ENCODE results near the gene SPRR5.

The SPRR5 gene

DNA sequence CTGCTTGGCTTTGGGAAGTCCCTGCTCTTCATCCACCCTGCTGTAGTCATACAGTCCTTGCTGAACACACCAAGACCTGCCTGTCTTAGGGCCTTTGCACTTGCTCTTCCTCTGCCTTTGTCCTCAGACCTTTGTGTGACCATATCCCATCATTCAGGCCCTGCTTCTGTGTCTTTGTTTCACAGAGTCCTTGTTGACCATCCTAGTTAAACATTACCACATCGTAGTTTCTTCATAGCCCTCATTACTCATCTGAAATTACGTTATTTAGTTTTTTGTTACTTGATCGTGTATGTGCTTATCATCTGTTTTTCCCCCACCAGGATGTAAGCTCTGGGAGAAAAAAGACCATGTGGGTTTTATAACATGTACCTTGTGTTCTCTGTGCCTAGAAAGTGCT is 18.3 kb upstream of the SPRR5 start:
- Mint-ChIP-seq H3K27ac (no peak overlapping the region), H3K4me1 (no peaks in the 10 kb centered on the region), H3K9me3 (peaks cover 3% of the 10 kb centered on the region), H3K4me3 (no peak overlapping the region), H3K36me3 (no peaks in the 10 kb centered on the region)
- ATAC-seq (no peak), DNase-seq (ENCODE audit: low spot score in 2 of 2) (no peak)

DNA sequence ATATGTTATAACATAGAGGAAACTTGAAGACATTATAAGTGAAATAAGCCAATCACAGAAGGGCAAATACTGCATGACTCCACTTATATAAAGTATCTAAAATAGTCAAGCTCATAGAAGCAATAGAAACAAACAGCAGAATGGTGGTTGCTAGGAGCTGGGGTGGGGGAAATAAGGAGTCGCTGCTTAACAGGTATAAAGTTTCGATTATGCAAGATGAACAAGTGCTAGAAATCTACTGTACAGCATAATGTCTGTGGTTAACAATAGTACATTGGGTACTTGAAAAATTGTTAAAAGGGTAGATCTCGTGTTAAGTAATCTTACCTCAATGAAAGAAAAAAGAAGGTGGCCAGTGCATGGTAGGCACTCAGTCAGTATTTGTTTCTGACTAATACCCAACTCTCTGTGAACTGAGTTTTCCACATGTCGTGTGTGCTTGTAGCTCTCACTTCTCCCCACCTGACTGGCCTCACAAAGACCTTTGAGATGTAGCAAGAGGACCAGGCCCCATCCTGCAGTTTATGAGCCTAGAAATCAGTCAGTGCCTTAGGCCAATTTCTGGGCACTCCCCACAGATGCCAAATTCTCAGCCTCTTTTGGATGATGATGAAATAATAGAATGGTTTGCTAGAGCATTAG is 14.7 kb upstream of the SPRR5 start:
- DNase-seq (ENCODE audit: low spot score in 2 of 2) = no peak
- Mint-ChIP-seq H3K4me1 (no peaks in the 10 kb centered on the region), H3K36me3 (no peaks in the 10 kb centered on the region), H3K9me3 (peaks cover 3% of the 10 kb centered on the region), H3K27ac (no peak overlapping the region), H3K4me3 (no peak overlapping the region)
- ATAC-seq = no peak

- no peak overlapping the region for H3K27ac Mint-ChIP-seq
- no peak for ATAC-seq
- no peaks in the 10 kb centered on the region for H3K4me1 Mint-ChIP-seq
- peaks cover 3% of the 10 kb centered on the region for H3K9me3 Mint-ChIP-seq
- no peaks in the 10 kb centered on the region for H3K36me3 Mint-ChIP-seq
- H3K4me3 Mint-ChIP-seq = no peak overlapping the region
- DNase-seq (ENCODE audit: low spot score in 2 of 2) = no peak
Observed at GRCh38 chr1:152933196-152933595, 13.8 kb upstream of the SPRR5 start.

DNA sequence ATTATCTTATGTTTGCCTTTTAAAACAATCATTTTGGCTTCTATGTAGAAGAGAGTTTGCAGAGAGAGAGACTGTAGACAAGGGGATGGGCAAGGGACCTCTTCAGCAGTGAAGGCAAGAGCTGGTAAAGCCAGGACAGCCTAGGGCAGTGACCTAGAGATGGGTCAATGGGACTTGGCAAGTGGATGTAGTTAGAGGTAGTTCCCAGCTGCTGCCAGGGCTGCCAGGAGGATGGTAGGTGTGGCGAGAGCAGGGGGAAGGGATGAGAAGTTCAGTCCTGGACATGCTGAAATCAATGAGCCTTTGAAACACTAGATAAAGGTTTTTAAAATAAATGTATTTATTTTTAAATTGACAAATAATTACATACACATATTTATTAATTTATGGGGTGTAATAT is 6.4 kb upstream of the SPRR5 start:
- Mint-ChIP-seq H3K36me3 (no peaks in the 10 kb centered on the region), H3K4me1 (no peaks in the 10 kb centered on the region), H3K27ac (no peak overlapping the region), H3K4me3 (no peak overlapping the region), H3K9me3 (no peaks in the 10 kb centered on the region)
- ATAC-seq = no peak
- DNase-seq (ENCODE audit: low spot score in 2 of 2) = no peak

GRCh38 chr1:152941037-152941711 is 5.8 kb upstream of the SPRR5 start:
- Mint-ChIP-seq H3K4me3 (no peak overlapping the region), H3K36me3 (no peaks in the 10 kb centered on the region), H3K27ac (no peak overlapping the region), H3K4me1 (no peaks in the 10 kb centered on the region), H3K9me3 (no peaks in the 10 kb centered on the region)
- no peak for ATAC-seq
- no peak for DNase-seq (ENCODE audit: low spot score in 2 of 2)

GRCh38 chr1:152942161-152942560 is 4.8 kb upstream of the SPRR5 start:
- ATAC-seq (no peak), DNase-seq (ENCODE audit: low spot score in 2 of 2) (no peak)
- H3K36me3 Mint-ChIP-seq = no peaks in the 10 kb centered on the region

GRCh38 chr1:152946248-152946647 is 758 bp upstream of the SPRR5 start:
- Mint-ChIP-seq H3K9me3 (no peaks in the 10 kb centered on the region), H3K27ac (no peak overlapping the region), H3K4me1 (no peaks in the 10 kb centered on the region), H3K36me3 (no peaks in the 10 kb centered on the region), H3K4me3 (no peak overlapping the region)
- DNase-seq (ENCODE audit: low spot score in 2 of 2) (no peak), ATAC-seq (no peak)

More at GRCh38 chr1:152942161-152942560, 4.8 kb upstream of the SPRR5 start:
- Mint-ChIP-seq H3K27ac (no peak overlapping the region), H3K4me3 (no peak overlapping the region), H3K4me1 (no peaks in the 10 kb centered on the region), H3K9me3 (no peaks in the 10 kb centered on the region)

DNA sequence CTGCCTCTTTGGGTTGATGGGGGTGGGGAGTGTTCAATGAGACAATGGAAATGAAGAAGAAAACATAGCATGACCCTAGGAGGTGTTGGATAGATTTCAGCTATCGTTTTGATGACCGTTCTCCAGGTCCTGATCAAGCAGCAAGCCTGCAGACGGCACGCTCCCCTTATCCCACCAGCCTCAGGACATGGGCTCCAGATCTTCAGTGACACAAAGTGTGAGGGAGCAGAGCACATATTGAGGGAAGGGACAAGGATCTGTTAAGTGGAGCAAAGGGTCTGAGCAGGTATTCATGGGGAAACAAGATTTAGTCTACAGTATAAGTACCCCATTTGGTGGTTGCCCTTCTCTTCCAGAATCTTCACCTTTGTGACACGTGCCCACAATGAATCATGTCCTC is 4.7 kb downstream of the SPRR5 start:
- H3K27ac Mint-ChIP-seq = no peak overlapping the region
- no peaks in the 10 kb centered on the region for H3K9me3 Mint-ChIP-seq
- H3K4me1 Mint-ChIP-seq = no peaks in the 10 kb centered on the region
- no peak overlapping the region for H3K4me3 Mint-ChIP-seq
- H3K36me3 Mint-ChIP-seq = no peaks in the 10 kb centered on the region
- DNase-seq (ENCODE audit: low spot score in 2 of 2) = peak in 1 of 2 donors; percentile 23
- ATAC-seq = no peak

DNA sequence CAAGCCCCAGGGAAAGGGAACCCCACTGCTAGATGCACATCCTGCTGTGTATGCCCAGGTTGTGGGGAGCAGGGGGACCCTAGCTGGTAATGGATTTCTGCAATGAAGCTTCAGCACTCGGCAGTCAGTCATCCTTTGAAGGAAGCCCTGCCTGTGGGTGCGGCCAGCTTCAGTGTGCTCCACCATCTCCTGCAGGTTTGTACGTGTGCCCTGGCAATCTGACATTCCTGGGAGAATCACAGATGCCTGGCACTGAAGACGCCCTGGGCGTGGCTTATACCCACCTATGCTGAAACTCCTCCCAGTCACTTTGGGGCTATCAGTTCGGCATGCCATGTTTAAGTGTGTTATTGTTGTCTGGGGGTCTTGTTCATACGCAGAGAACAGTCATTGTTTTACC is 6.8 kb downstream of the SPRR5 start:
- Mint-ChIP-seq H3K36me3 (no peaks in the 10 kb centered on the region), H3K9me3 (no peaks in the 10 kb centered on the region)
- no peak for ATAC-seq

GRCh38 chr1:152954436-152954835 is 7.4 kb downstream of the SPRR5 start:
- DNase-seq (ENCODE audit: low spot score in 2 of 2) (peak in 1 of 2 donors; percentile 22), ATAC-seq (no peak)
- Mint-ChIP-seq H3K36me3 (no peaks in the 10 kb centered on the region), H3K9me3 (no peaks in the 10 kb centered on the region), H3K4me3 (no peak overlapping the region), H3K4me1 (no peaks in the 10 kb centered on the region), H3K27ac (no peak overlapping the region)

More for the DNA sequence above, 6.8 kb downstream of the SPRR5 start:
- peak in 1 of 2 donors; percentile 10 for DNase-seq (ENCODE audit: low spot score in 2 of 2)
- Mint-ChIP-seq H3K4me3 (no peak overlapping the region), H3K27ac (no peak overlapping the region), H3K4me1 (no peaks in the 10 kb centered on the region)

DNA sequence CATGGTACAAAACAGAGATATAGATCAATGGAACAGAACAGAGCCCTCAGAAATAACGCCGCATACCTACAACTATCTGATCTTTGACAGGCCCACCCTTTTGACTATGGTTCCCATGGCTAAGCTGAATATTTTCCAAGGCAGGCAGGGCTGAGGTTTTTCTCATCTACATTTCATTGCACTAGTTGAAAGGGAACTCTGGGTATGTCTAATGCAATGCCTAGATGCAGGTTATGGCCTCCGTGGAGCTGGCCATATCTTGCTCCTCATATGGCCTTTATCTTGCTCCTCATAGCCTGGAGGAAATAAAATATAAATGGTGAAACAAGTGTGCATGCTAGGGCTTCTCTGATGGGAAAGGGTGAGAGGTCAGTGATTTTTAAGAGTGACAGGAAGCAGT is 10.6 kb downstream of the SPRR5 start:
- ATAC-seq = no peak

DNA sequence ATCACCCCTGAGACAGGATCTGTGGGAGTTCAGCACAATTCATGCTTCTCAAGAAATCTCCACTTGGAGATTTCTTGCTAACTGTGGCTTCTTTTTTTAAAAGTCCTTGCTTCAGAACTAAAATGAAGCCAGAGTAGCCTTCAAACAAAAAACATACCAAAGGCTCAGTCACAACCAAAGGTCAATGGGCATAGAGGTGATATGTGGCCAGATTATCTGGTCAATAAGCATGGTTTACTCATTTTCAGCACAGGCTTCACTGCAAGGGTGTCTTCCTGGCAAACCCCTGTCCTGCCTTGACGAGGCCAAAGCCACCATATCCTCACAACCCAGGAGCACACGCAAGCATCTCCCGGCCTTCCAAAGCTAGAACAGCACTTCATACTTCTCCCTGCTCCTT is 12.3 kb downstream of the SPRR5 start:
- H3K4me3 Mint-ChIP-seq = no peak overlapping the region
- no peak for ATAC-seq
- no peaks in the 10 kb centered on the region for H3K9me3 Mint-ChIP-seq
- H3K36me3 Mint-ChIP-seq = no peaks in the 10 kb centered on the region
- H3K27ac Mint-ChIP-seq = no peak overlapping the region
- H3K4me1 Mint-ChIP-seq = no peaks in the 10 kb centered on the region
- DNase-seq (ENCODE audit: low spot score in 2 of 2) = no peak

More for the DNA sequence above, 10.6 kb downstream of the SPRR5 start:
- no peaks in the 10 kb centered on the region for H3K4me1 Mint-ChIP-seq
- no peaks in the 10 kb centered on the region for H3K9me3 Mint-ChIP-seq
- H3K27ac Mint-ChIP-seq = no peak overlapping the region
- H3K4me3 Mint-ChIP-seq = no peak overlapping the region
- DNase-seq (ENCODE audit: low spot score in 2 of 2) = no peak
- no peaks in the 10 kb centered on the region for H3K36me3 Mint-ChIP-seq

- Mint-ChIP-seq H3K36me3 (no peaks in the 10 kb centered on the region), H3K4me3 (no peak overlapping the region), H3K4me1 (no peaks in the 10 kb centered on the region), H3K27ac (no peak overlapping the region), H3K9me3 (no peaks in the 10 kb centered on the region)
- no peak for ATAC-seq
- no peak for DNase-seq (ENCODE audit: low spot score in 2 of 2)
Observed at GRCh38 chr1:152959801-152960451, 12.9 kb downstream of the SPRR5 start.

DNA sequence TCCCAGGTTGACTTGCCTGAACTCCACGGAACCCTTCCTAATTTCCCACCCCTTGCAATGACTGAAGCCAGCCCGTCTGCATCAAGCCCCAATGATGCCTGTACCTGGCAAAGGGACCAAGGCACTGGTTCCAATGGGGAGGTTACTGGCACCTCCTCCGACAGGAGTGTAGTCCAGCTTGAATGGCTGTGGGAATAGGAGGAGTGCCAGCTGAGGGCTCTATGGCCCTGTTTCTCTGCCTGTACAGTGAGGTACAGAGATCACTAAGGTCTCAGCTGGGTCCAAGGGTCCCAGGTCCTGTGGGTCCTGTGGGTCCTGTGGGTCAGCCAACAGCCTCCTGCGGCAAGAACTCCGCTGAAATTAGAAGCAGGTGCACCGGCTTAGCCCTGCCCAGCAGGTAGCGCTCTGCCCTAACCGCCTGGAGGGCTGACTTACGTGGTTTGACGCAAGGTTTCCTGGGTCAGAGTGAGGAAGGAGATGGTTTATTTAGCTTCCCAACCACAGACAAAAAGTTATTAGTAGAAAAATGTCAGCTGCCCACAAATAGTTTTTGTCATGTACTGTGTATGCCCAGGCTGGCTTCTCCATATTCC is 13.5 kb downstream of the SPRR5 start:
- Mint-ChIP-seq H3K27ac (no peak overlapping the region), H3K4me1 (no peaks in the 10 kb centered on the region), H3K4me3 (no peak overlapping the region), H3K9me3 (no peaks in the 10 kb centered on the region), H3K36me3 (no peaks in the 10 kb centered on the region)
- DNase-seq (ENCODE audit: low spot score in 2 of 2) (no peak), ATAC-seq (no peak)

GRCh38 chr1:152961226-152961891 is 14.4 kb downstream of the SPRR5 start:
- no peaks in the 10 kb centered on the region for H3K9me3 Mint-ChIP-seq
- H3K4me1 Mint-ChIP-seq = no peaks in the 10 kb centered on the region
- ATAC-seq (no peak), DNase-seq (ENCODE audit: low spot score in 2 of 2) (no peak)
- no peaks in the 10 kb centered on the region for H3K36me3 Mint-ChIP-seq
- no peak overlapping the region for H3K27ac Mint-ChIP-seq
- no peak overlapping the region for H3K4me3 Mint-ChIP-seq

All from stimulated activated effector memory CD8-positive, alpha-beta T cell treated with anti-CD3 and anti-CD28 coated beads, Interleukin-12 subunit alpha, Interleukin-12 subunit beta, amount 100 ng/mL, for 72 hours (primary cell).